ENCODE results near the gene MYOZ2.

DNA sequence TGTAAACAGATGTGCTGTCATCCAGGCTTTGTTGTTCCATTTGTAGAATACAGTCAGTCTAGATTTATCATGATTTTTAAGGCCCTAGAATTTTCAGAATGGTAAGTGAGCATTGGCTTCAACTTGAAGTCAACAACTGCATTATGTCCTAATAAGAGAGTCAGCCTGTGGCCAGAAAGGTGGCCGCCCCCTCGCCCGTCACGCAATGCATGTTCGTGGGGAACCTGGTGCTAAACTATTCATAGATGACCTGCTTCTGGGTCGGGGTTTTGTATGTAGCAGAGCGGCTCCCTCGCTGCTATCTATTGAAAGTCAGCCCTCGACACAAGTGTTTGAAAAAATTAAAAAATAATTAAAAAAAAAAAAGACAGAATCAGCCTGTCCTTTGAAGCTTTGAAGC, 101.6 kb downstream of the MYOZ2 start:
- TF ChIP-seq POLR2A (IDR thresholded peaks at IDR 0.05) (no peak), POLR2AphosphoS5 (IDR thresholded peaks at IDR 0.05) (no peak), EP300 (IDR thresholded peaks at IDR 0.05) (no peak)
- TF ChIP-seq, protein P1, sequence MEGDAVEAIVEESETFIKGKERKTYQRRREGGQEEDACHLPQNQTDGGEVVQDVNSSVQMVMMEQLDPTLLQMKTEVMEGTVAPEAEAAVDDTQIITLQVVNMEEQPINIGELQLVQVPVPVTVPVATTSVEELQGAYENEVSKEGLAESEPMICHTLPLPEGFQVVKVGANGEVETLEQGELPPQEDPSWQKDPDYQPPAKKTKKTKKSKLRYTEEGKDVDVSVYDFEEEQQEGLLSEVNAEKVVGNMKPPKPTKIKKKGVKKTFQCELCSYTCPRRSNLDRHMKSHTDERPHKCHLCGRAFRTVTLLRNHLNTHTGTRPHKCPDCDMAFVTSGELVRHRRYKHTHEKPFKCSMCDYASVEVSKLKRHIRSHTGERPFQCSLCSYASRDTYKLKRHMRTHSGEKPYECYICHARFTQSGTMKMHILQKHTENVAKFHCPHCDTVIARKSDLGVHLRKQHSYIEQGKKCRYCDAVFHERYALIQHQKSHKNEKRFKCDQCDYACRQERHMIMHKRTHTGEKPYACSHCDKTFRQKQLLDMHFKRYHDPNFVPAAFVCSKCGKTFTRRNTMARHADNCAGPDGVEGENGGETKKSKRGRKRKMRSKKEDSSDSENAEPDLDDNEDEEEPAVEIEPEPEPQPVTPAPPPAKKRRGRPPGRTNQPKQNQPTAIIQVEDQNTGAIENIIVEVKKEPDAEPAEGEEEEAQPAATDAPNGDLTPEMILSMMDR (IDR thresholded peaks at IDR 0.05) = no peak
